BJ (cell line): ENCODE results near the gene DTNB. TPM values are rescaled to one million over a fixed set of nuclear protein-coding genes. Genes with fewer than 3 reads are reported as not detected.

Experiments used
- CTCF ChIA-PET: fragments of 350-600 bp; formaldehyde crosslinking; extraction: SDS; loops from one replicate; lab custom pipeline; 2021; ENCODE audit warnings: antibody characterized with exemption, inconsistent platforms; lab: Yijun Ruan, JAX
- POLR2A ChIA-PET: fragments of 300-600 bp; sonication (Branson Sonifier 250); formaldehyde crosslinking; extraction: SDS; loops from one replicate; lab custom pipeline; 2021; ENCODE audit warnings: antibody characterized with exemption; lab: Charles Lee
- DNase-seq: peaks from one replicate; pipeline ENCODE4 v3.0.0-alpha.2; 2011; ENCODE audit warnings: low read depth
- H3K27me3 ChIP-seq: 2 replicates; pipeline ENCODE4 v1.6.0; 2011; ENCODE audit warnings: low read length; ENCODE audit not compliant: control insufficient read depth, insufficient read depth
- H3K36me3 ChIP-seq: 2 replicates; pipeline ENCODE4 v1.5.1; 2011; ENCODE audit warnings: low read length; ENCODE audit not compliant: control insufficient read depth, insufficient read depth
- H3K4me3 ChIP-seq: 2 replicates; pipeline ENCODE4 v1.5.1; 2011; ENCODE audit warnings: low read depth, mild to moderate bottlenecking, control low read depth, low read length
- CTCF ChIP-seq: IDR thresholded peaks from 2 replicates; pipeline ENCODE4 v1.5.1; 2011; ENCODE audit warnings: low read depth, mild to moderate bottlenecking, control low read depth, inconsistent platforms, low read length, moderate library complexity; ENCODE audit not compliant: insufficient read depth
- polyA plus RNA-seq: library from polyadenylated mRNA; depleted of rRNA; stranded (reverse); fragments of >200 nt; gene quantifications from 2 replicates; pipeline ENCODE4 v1.2.3, GENCODE V29; 2011

DTNB gene
- polyA plus RNA-seq, 1 experiment: 7.7 TPM

GRCh38 chr2:25361261-25362048, 311.9 kb downstream of the DTNB start:
- H3K36me3 ChIP-seq: no peaks in the 10 kb centered on the region
- ChIA-PET CTCF (interaction anchor here (0.6 to 6.0 kb wide), 27 partner anchors 10 to 353 kb away, joined by 3 to 37 read pairs (median 4); partner anchors contain the start of gene DNMT3A), POLR2A (interaction anchor here (0.6 kb wide), 1 partner anchor 326 kb away, joined by 6 read pairs; no protein-coding TSS in a partner anchor)
- peak overlapping the region; percentile 16; the same call in 1 of the 2 replicates for H3K4me3 ChIP-seq
- DNase-seq: no peak
- no peak for TF ChIP-seq CTCF
- H3K27me3 ChIP-seq: no peaks in the 10 kb centered on the region

- ChIA-PET POLR2A (no interaction called here), CTCF (interaction anchor here (0.7 to 6.0 kb wide), 2 partner anchors 15 to 18 kb away, joined by 3 to 37 read pairs; no protein-coding TSS in a partner anchor)
- no peak overlapping the region for H3K4me3 ChIP-seq
These were observed 314.5 kb downstream of the DTNB start for GRCh38 chr2:25358836-25359235.

GRCh38 chr2:25358249-25358815, 315.0 kb downstream of the DTNB start:
- no peaks in the 10 kb centered on the region for H3K36me3 ChIP-seq
- ChIA-PET POLR2A (no interaction called here), CTCF (interaction anchor here (6.0 kb wide), 1 partner anchor 18 kb away, joined by 37 read pairs; no protein-coding TSS in a partner anchor)
- no peak for TF ChIP-seq CTCF
- no peak for DNase-seq
- no peak overlapping the region for H3K4me3 ChIP-seq
- peaks cover 3% of the 10 kb centered on the region; the same call in 1 of the 2 replicates for H3K27me3 ChIP-seq

More at GRCh38 chr2:25358836-25359235, 314.5 kb downstream of the DTNB start:
- Histone ChIP-seq H3K27me3 (peaks cover 3% of the 10 kb centered on the region; the same call in 1 of the 2 replicates), H3K36me3 (no peaks in the 10 kb centered on the region)
- no peak for TF ChIP-seq CTCF
- no peak for DNase-seq

- POLR2A ChIA-PET: no interaction called here
- TF ChIP-seq CTCF: no peak
- no peaks in the 10 kb centered on the region for H3K36me3 ChIP-seq
These were observed 317.3 kb downstream of the DTNB start for GRCh38 chr2:25356088-25356487.

GRCh38 chr2:25355270-25355669, 318.1 kb downstream of the DTNB start:
- Histone ChIP-seq H3K36me3 (no peaks in the 10 kb centered on the region), H3K4me3 (no peak overlapping the region), H3K27me3 (peaks cover 3% of the 10 kb centered on the region; the same call in 1 of the 2 replicates)
- DNase-seq: no peak
- TF ChIP-seq CTCF: no peak
- ChIA-PET POLR2A (no interaction called here), CTCF (no interaction called here)

More at GRCh38 chr2:25356088-25356487, 317.3 kb downstream of the DTNB start:
- CTCF ChIA-PET: no interaction called here
- Histone ChIP-seq H3K4me3 (no peak overlapping the region), H3K27me3 (peaks cover 3% of the 10 kb centered on the region; the same call in 1 of the 2 replicates)
- no peak for DNase-seq
